ENCODE measurements around the gene CNTNAP5.

CNTNAP5 gene

GRCh38 chr2:124540805-124541204 lies 515.7 kb downstream of the CNTNAP5 start:
- FAIRE-seq (no peak), DNase-seq (ENCODE audit: insufficient read length, low spot score) (no peak)
- TF ChIP-seq POLR2A (IDR thresholded peaks at IDR 0.05; ENCODE audit: low read depth, low read length): no peak

GRCh38 chr2:124542932-124543640 lies 518.0 kb downstream of the CNTNAP5 start:
- TF ChIP-seq POLR2A (IDR thresholded peaks at IDR 0.05; ENCODE audit: low read depth, low read length): no peak
- DNase-seq (ENCODE audit: insufficient read length, low spot score) (no peak), FAIRE-seq (no peak)

GRCh38 chr2:124547700-124548099 lies 522.6 kb downstream of the CNTNAP5 start:
- FAIRE-seq (no peak), DNase-seq (ENCODE audit: insufficient read length, low spot score) (no peak)
- TF ChIP-seq POLR2A (IDR thresholded peaks at IDR 0.05; ENCODE audit: low read depth, low read length): no peak

GRCh38 chr2:124558277-124558905 lies 533.3 kb downstream of the CNTNAP5 start:
- DNase-seq (ENCODE audit: insufficient read length, low spot score) (no peak), FAIRE-seq (no peak)
- no peak for TF ChIP-seq POLR2A (IDR thresholded peaks at IDR 0.05; ENCODE audit: low read depth, low read length)

GRCh38 chr2:124559236-124559635 lies 534.1 kb downstream of the CNTNAP5 start:
- DNase-seq (ENCODE audit: insufficient read length, low spot score) (no peak), FAIRE-seq (no peak)
- no peak for TF ChIP-seq POLR2A (IDR thresholded peaks at IDR 0.05; ENCODE audit: low read depth, low read length)

- FAIRE-seq (no peak), DNase-seq (ENCODE audit: insufficient read length, low spot score) (no peak)
- no peak for TF ChIP-seq POLR2A (IDR thresholded peaks at IDR 0.05; ENCODE audit: low read depth, low read length)
Measured at GRCh38 chr2:124560592-124561112, 535.6 kb downstream of the CNTNAP5 start.

- TF ChIP-seq POLR2A (IDR thresholded peaks at IDR 0.05; ENCODE audit: low read depth, low read length): no peak
- no peak for DNase-seq (ENCODE audit: insufficient read length, low spot score)
- no peak for FAIRE-seq
Measured at GRCh38 chr2:124561486-124561885, 536.4 kb downstream of the CNTNAP5 start.

GRCh38 chr2:124563426-124563825 lies 538.3 kb downstream of the CNTNAP5 start:
- DNase-seq (ENCODE audit: insufficient read length, low spot score): no peak
- FAIRE-seq: no peak
- no peak for TF ChIP-seq POLR2A (IDR thresholded peaks at IDR 0.05; ENCODE audit: low read depth, low read length)

- no peak for DNase-seq (ENCODE audit: insufficient read length, low spot score)
- TF ChIP-seq POLR2A (IDR thresholded peaks at IDR 0.05; ENCODE audit: low read depth, low read length): no peak
- FAIRE-seq: no peak
Measured at GRCh38 chr2:124566518-124566970, 541.5 kb downstream of the CNTNAP5 start.

GRCh38 chr2:124570872-124571271 lies 545.8 kb downstream of the CNTNAP5 start:
- DNase-seq (ENCODE audit: insufficient read length, low spot score): no peak
- TF ChIP-seq POLR2A (IDR thresholded peaks at IDR 0.05; ENCODE audit: low read depth, low read length): no peak
- FAIRE-seq: no peak

GRCh38 chr2:124571836-124572235 lies 546.7 kb downstream of the CNTNAP5 start:
- FAIRE-seq: no peak
- no peak for DNase-seq (ENCODE audit: insufficient read length, low spot score)
- no peak for TF ChIP-seq POLR2A (IDR thresholded peaks at IDR 0.05; ENCODE audit: low read depth, low read length)

- FAIRE-seq (no peak), DNase-seq (ENCODE audit: insufficient read length, low spot score) (no peak)
- TF ChIP-seq POLR2A (IDR thresholded peaks at IDR 0.05; ENCODE audit: low read depth, low read length): no peak
Measured at GRCh38 chr2:124572934-124573634, 548.0 kb downstream of the CNTNAP5 start.

- no peak for TF ChIP-seq POLR2A (IDR thresholded peaks at IDR 0.05; ENCODE audit: low read depth, low read length)
- DNase-seq (ENCODE audit: insufficient read length, low spot score): no peak
- no peak for FAIRE-seq
Measured at GRCh38 chr2:124575497-124575896, 550.4 kb downstream of the CNTNAP5 start.

- DNase-seq (ENCODE audit: insufficient read length, low spot score): no peak
Measured at GRCh38 chr2:124580263-124580662, 555.2 kb downstream of the CNTNAP5 start.

More at GRCh38 chr2:124580263-124580662, 555.2 kb downstream of the CNTNAP5 start:
- no peak for FAIRE-seq
- TF ChIP-seq POLR2A (IDR thresholded peaks at IDR 0.05; ENCODE audit: low read depth, low read length): no peak
